ENCODE results near the gene VSNL1. TPM values are rescaled to one million over a fixed set of nuclear protein-coding genes. Genes with fewer than 3 reads are reported as not detected.

Gene VSNL1
- polyA plus RNA-seq, 3 donors, result not detected

DNA sequence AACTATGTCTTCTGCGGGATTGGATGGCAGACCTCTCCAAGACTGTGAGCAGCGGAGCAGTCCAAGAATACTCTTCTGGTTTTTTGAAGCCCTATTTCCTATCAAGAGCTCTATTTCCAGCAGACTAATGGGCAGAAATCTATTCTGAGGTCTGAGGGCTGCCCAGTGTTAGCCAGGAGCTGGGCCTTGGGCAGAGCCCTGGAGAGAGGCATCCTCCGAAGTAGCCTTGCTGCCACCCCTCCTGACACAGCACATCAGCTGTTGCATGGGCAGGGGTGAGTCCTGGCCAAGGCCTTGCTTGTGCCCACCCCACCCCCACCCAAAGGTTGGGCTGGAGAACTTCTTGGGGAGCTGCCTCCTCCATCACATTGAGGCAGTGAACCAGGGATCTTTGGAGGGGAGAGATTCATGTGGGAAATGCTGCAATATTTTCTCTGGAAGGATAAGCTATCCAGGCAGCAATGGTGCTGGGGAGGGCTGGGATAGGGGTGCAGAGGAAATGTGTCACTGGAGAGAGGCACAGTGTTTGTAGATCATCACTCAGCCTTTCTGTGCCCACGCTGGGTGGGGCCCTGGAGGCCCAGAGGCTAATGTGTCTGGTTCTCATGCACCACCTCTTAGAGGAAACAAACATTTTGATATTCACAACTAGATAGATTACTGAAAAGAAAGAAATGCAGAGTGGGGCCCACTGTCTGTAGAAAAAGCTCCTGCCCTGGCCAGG lies 104.7 kb downstream of the VSNL1 start:
- no peaks in the 10 kb centered on the region for H3K9me3 Mint-ChIP-seq
- Histone ChIP-seq H3K4me3 (replicated peaks in 1 of 3; ENCODE audit: low read depth in 2 of 3, low read length in 3 of 3) (no peak overlapping the region), H4K20me1 (ENCODE audit: insufficient read depth, low read length) (no peaks in the 10 kb centered on the region), H3K79me2 (ENCODE audit: insufficient read depth, low read length) (no peaks in the 10 kb centered on the region), H3K27ac (ENCODE audit: low read depth in 1 of 2, low read length in 2 of 2) (no peak overlapping the region), H2AFZ (ENCODE audit: insufficient read depth, low read depth, low read length, poor library complexity, severe bottlenecking) (no peak overlapping the region), H3K27me3 (ENCODE audit: control insufficient read depth in 2 of 2, insufficient read depth in 2 of 2, low read length in 2 of 2) (no peaks in the 10 kb centered on the region), H3K4me1 (ENCODE audit: control insufficient read depth in 1 of 2, insufficient read depth in 2 of 2, low read length in 2 of 2) (peaks cover 37 to 44% of the 10 kb centered on the region in 2 donors), H3K9me3 (replicated peaks in 1 of 2; ENCODE audit: control insufficient read depth in 1 of 2, insufficient read depth in 1 of 2, low read length in 2 of 2) (no peaks in the 10 kb centered on the region), H3K36me3 (replicated peaks in 1 of 2; ENCODE audit: control insufficient read depth in 1 of 2, insufficient read depth in 2 of 2, low read length in 2 of 2) (no peaks in the 10 kb centered on the region), H3K4me2 (replicated peaks; ENCODE audit: extremely low read depth, low read length, poor library complexity, severe bottlenecking) (no peak overlapping the region), H3K9ac (ENCODE audit: insufficient read depth, low read length, poor library complexity, severe bottlenecking) (no peak overlapping the region)
- TF ChIP-seq, protein P1, sequence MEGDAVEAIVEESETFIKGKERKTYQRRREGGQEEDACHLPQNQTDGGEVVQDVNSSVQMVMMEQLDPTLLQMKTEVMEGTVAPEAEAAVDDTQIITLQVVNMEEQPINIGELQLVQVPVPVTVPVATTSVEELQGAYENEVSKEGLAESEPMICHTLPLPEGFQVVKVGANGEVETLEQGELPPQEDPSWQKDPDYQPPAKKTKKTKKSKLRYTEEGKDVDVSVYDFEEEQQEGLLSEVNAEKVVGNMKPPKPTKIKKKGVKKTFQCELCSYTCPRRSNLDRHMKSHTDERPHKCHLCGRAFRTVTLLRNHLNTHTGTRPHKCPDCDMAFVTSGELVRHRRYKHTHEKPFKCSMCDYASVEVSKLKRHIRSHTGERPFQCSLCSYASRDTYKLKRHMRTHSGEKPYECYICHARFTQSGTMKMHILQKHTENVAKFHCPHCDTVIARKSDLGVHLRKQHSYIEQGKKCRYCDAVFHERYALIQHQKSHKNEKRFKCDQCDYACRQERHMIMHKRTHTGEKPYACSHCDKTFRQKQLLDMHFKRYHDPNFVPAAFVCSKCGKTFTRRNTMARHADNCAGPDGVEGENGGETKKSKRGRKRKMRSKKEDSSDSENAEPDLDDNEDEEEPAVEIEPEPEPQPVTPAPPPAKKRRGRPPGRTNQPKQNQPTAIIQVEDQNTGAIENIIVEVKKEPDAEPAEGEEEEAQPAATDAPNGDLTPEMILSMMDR (IDR thresholded peaks at IDR 0.05), result no peak
- 100% methylated on average over 2 of the region's 4 CpGs for WGBS (ENCODE audit: insufficient coverage)
- intact Hi-C loops (cut with micrococcal nuclease), result no loop called here
- H3K4me1 Mint-ChIP-seq, result peaks cover 56% of the 10 kb centered on the region
- DNase-seq, result no peak
- no peaks in the 10 kb centered on the region for H3K36me3 Mint-ChIP-seq
- peaks cover 0 to 3% (median 0%) of the 10 kb centered on the region in 3 donors for H3K27me3 Mint-ChIP-seq (ENCODE audit: low read depth in 3 of 3)
- no peak overlapping the region for H3K4me3 Mint-ChIP-seq
- H3K27ac Mint-ChIP-seq, result peak overlapping the region in 2 of 7 donors; percentile 54 to 60

DNA sequence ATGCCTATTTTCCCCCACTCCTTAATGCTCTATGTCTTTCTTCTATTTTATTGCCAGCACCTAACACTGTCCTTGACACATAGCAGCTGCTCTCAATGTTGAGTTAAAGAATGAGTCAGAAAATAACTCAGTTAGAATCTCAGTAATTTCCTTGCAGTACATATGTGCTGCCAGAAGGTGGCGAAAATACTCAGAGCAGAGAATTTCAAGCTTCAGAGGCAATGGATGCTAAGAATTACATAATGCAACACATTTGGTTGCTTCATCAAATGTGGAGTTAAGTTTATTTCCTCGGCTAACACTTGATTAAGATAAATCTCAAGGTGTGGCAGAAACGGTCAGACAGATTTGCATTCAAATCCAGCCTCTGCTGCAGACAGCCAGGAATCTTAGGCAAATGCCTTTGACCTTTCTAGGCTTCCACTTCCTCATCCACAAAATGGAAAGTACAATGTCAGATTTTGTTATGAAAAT lies 105.6 kb downstream of the VSNL1 start:
- no peaks in the 10 kb centered on the region for H3K27me3 ChIP-seq (ENCODE audit: control insufficient read depth in 2 of 2, insufficient read depth in 2 of 2, low read length in 2 of 2)
- peak overlapping the region in 3 of 7 donors; percentile 10 to 75 (median 61) for H3K27ac Mint-ChIP-seq

More for the DNA sequence above, 105.6 kb downstream of the VSNL1 start:
- H3K9ac ChIP-seq (ENCODE audit: insufficient read depth, low read length, poor library complexity, severe bottlenecking), result no peak overlapping the region
- peaks cover 64% of the 10 kb centered on the region for H3K4me1 Mint-ChIP-seq
- no peaks in the 10 kb centered on the region for H3K9me3 Mint-ChIP-seq
- TF ChIP-seq, protein P1 (IDR thresholded peaks at IDR 0.05), result peak; percentile 89
- H4K20me1 ChIP-seq (ENCODE audit: insufficient read depth, low read length), result no peaks in the 10 kb centered on the region
- H3K79me2 ChIP-seq (ENCODE audit: insufficient read depth, low read length), result no peaks in the 10 kb centered on the region
- H3K4me1 ChIP-seq (ENCODE audit: control insufficient read depth in 1 of 2, insufficient read depth in 2 of 2, low read length in 2 of 2), result peaks cover 37 to 46% of the 10 kb centered on the region in 2 donors
- intact Hi-C loops (cut with micrococcal nuclease), result no loop called here
- H3K4me3 ChIP-seq (replicated peaks in 1 of 3; ENCODE audit: low read depth in 2 of 3, low read length in 3 of 3), result no peak overlapping the region
- peak overlapping the region in 1 of 2 donors; percentile 7 for H3K27ac ChIP-seq (ENCODE audit: low read depth in 1 of 2, low read length in 2 of 2)
- peak; percentile 59 to 74 (median 72) for DNase-seq
- peaks cover 0 to 5% (median 0%) of the 10 kb centered on the region in 3 donors for H3K27me3 Mint-ChIP-seq (ENCODE audit: low read depth in 3 of 3)
- H3K36me3 Mint-ChIP-seq, result no peaks in the 10 kb centered on the region
- H3K36me3 ChIP-seq (replicated peaks in 1 of 2; ENCODE audit: control insufficient read depth in 1 of 2, insufficient read depth in 2 of 2, low read length in 2 of 2), result no peaks in the 10 kb centered on the region
- no peaks in the 10 kb centered on the region for H3K9me3 ChIP-seq (replicated peaks in 1 of 2; ENCODE audit: control insufficient read depth in 1 of 2, insufficient read depth in 1 of 2, low read length in 2 of 2)
- no peak overlapping the region for H3K4me3 Mint-ChIP-seq
- H3K4me2 ChIP-seq (replicated peaks; ENCODE audit: extremely low read depth, low read length, poor library complexity, severe bottlenecking), result peak overlapping the region; percentile 51
- H2AFZ ChIP-seq (ENCODE audit: insufficient read depth, low read depth, low read length, poor library complexity, severe bottlenecking), result peak overlapping the region; percentile 57
- WGBS (ENCODE audit: insufficient coverage), result 0% methylated on average over 3 of the region's 3 CpGs
